CD4-positive, alpha-beta T cell treated with Interleukin-4 for 1 hour (primary cell): Measurements from ENCODE around the gene UGT3A1.
A peak's percentile ranks its signal among the peaks of the same experiment; 100 is the strongest.

ENCODE experiments used
- DNase-seq, 2 donors: peaks; one replicate each; pipeline ENCODE4 v3.0.0-alpha.2; 2020 to 2022

Gene UGT3A1

DNA sequence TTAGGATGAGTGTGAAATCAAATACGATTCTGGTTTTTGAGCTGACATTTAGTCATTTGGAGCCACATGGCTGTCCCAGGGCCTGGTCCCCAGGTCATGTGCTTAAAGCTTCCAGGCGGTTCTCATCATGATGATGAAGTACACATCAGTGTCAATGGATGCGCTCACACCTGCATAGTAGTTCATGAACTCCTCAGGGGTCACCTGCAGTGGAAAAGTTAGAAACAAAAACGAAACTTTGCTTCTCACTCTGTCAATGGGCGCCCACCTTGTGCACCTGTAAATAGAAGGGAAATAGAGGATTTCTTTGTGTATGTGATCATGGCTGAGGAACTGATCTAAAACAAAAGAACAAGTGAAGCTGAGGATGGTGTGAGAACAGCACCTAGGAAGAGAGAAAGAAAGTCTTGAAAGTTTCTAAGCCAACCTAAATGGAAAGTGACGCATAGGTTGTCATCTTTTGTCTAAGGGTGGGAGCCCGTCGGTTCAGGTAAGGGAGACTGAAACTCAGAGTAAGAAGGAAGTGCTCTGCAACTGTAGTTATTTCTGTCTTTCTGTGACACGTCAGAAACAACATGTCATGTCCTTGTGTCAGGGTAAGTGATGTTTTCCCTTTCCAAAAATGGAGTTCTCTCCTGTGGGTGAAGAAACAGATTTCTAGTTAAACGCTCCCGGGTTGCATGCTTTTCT is 86.6 kb downstream of the UGT3A1 start:
- peak in 1 of 2 donors; percentile 22 for DNase-seq

DNA sequence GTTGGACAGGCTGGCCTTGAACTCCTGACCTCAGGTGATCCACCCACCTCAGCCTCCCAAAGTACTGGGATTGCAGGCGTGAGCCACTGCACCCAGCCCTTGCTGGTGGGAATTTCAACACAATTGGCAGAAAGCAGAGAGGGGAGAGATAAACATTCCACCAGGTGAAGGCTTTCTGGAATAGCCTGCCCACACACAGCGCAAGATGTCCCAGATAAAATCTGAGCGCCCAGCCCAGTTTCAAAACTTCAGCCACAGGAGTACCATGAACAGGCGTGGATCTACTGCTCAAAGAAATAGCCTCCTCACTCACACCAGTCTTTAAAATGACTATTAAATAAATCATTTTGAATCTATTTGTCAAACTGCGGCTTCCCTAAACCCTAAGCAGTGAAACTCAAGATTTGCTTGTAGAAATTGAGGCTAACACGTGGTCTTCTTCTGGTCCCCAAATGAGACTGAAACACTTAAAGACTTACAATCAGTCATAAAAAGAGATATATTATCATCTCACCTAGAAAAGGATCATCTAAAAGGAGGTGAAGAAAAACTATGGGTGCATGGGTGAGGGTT is 87.5 kb downstream of the UGT3A1 start:
- no peak for DNase-seq

DNA sequence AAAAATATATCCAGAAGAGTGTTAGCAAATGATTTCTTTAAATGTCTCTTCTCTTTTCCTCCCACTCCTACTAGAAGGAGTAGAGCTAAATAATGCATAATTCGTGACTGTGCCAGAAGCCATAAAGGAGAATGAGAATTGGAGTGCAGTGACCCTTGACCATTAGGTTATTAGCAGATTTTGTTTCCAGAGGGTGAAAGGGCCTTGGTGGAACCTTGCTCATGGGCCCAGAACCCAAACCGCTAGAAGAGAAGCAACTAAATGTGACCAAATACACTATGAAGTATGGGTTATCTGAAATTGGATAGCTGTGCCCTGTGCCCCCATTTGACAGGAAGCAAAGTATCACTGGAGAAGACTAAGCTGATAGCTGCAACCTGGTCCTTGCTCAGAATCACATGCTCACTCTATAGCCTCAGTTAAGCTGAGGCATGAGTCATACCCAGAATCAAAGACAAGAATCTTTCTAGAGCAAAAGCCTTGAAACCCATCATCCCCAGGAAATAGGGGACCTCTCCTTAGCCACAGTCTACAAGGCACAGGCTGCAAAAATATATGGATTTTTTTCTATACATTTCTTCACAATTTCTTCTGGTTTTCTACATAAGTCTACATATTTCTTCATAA is 89.0 kb downstream of the UGT3A1 start:
- peak in 1 of 2 donors; percentile 23 for DNase-seq
